ENCODE measurements around the gene ANO10. TPM values are rescaled to one million over a fixed set of nuclear protein-coding genes. Genes with fewer than 3 reads are reported as not detected.

The ANO10 gene
- total and polyA plus RNA-seq, 2 donors (not counting 3 experiments of a cell fraction or from before 2014, with no cell fraction given), result 28.4 to 45.8 TPM

DNA sequence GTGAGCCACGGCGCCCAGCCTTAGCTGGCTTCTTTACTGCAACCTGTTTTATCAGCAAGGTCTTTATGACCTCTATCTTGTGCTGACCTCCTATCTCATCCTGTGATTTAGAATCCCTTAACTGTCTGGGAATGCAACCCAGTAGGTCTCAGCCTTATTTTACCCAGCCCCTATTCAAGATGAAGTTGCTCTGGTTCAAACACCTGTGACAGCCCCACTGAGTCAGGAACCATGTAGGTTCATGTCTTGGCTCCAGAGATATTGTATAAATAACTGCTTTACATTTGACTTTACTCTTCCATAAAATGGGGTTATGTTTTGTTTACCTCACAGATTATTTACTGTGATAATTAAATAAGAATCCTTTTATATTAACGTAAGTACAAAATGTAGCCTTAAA lies 27.1 kb upstream of the ANO10 start:
- dilution Hi-C loops (cut with MboI; ENCODE audit: extremely low pct_ligation_motif_present, low sequenced_read_pairs), result no loop called here
- no peak for FAIRE-seq

More for the DNA sequence above, 27.1 kb upstream of the ANO10 start:
- BruUV-seq (replicated peaks), result no TSS peak
- H3K4me1 ChIP-seq (ENCODE audit: control insufficient read depth, extremely low read depth, insufficient read depth, low read length), result no peaks in the 10 kb centered on the region
- H2AFZ ChIP-seq (ENCODE audit: low read depth, low read length), result no peak overlapping the region
- ChIA-PET POLR2A (no interaction called here), CTCF (no interaction called here)
- H3K27me3 ChIP-seq (ENCODE audit: control insufficient read depth in 2 of 2, insufficient read depth in 2 of 2, low read length in 2 of 2), result no peaks in the 10 kb centered on the region
- H3K79me2 ChIP-seq (ENCODE audit: control insufficient read depth, insufficient read depth, low read length), result no peaks in the 10 kb centered on the region
- no peak overlapping the region for H3K27ac ChIP-seq (ENCODE audit: insufficient read depth, low read depth, low read length)
- H3K9me3 ChIP-seq (replicated peaks; ENCODE audit: control insufficient read depth, insufficient read depth, low read length), result no peaks in the 10 kb centered on the region
- no peak overlapping the region for H3K4me3 ChIP-seq (replicated peaks in 1 of 3; ENCODE audit: insufficient read depth in 1 of 3, low read depth in 1 of 3, low read length in 3 of 3)
- no peaks in the 10 kb centered on the region for H4K20me1 ChIP-seq (replicated peaks; ENCODE audit: control insufficient read depth, extremely low read depth, insufficient read depth, low read length)
- intact Hi-C loops (cut with micrococcal nuclease), result no loop called here
- DNase-seq (ENCODE audit: low read depth, low spot score), result no peak
- no peaks in the 10 kb centered on the region for H3K9me1 ChIP-seq (replicated peaks; ENCODE audit: control insufficient read depth, extremely low read depth, insufficient read depth, low read length)
- no peak overlapping the region for H3K4me2 ChIP-seq (ENCODE audit: insufficient read depth, low read length)
- H3K9ac ChIP-seq (replicated peaks; ENCODE audit: extremely low read depth, insufficient read depth, low read length), result no peak overlapping the region
- TF ChIP-seq EZH2 (IDR thresholded peaks at IDR 0.05; ENCODE audit: borderline replicate concordance, low read depth, low read length, severe bottlenecking) (no peak), FOS (IDR thresholded peaks at IDR 0.05; ENCODE audit: borderline replicate concordance, insufficient read depth, low read length) (no peak), MAX (IDR thresholded peaks at IDR 0.05; ENCODE audit: insufficient read depth, insufficient read length) (no peak), CTCF (IDR thresholded peaks at IDR 0.05; ENCODE audit: extremely low read depth in 1 of 2, insufficient read depth in 1 of 2, low read depth in 1 of 2, low read length in 2 of 2) (no peak), GATA2 (IDR thresholded peaks at IDR 0.05; ENCODE audit: insufficient read depth, insufficient read length, low read depth, low read length) (no peak), POLR2AphosphoS5 (IDR thresholded peaks at IDR 0.05; ENCODE audit: insufficient read depth, low read depth, low read length) (no peak), POLR2A (IDR thresholded peaks at IDR 0.05; ENCODE audit: low read depth, low read length) (no peak), MYC (IDR thresholded peaks at IDR 0.05; ENCODE audit: low read depth, low read length) (no peak)
- H3K36me3 ChIP-seq (ENCODE audit: control insufficient read depth in 2 of 2, extremely low read depth in 1 of 2, insufficient read depth in 2 of 2, low read length in 2 of 2), result no peaks in the 10 kb centered on the region
